Fibroblast of skin of abdomen (primary cell): ENCODE data around the gene MAZ. TPM values are rescaled to one million over a fixed set of nuclear protein-coding genes. Genes with fewer than 3 reads are reported as not detected.
"Not testable (repeated sequence)": the region's sequence is repeated elsewhere in the genome, so short reads cannot be mapped to it uniquely, and the experiment has no call there.

Experiments
- DNase-seq: peaks from one replicate; pipeline ENCODE4 v3.0.0-alpha.2; 2013
- polyA plus RNA-seq, 2 experiments: library from polyadenylated mRNA; unstranded; fragments of 120-200 nt; gene quantifications; one replicate each; pipeline ENCODE4 v1.2.1, GENCODE V29; 2013; ENCODE audit not compliant: insufficient read length in 2 of 2

The MAZ gene
- 378 TPM for polyA plus RNA-seq (2013, experiment 1 of 2; ENCODE audit: insufficient read length)
- polyA plus RNA-seq (2013, experiment 2 of 2; ENCODE audit: insufficient read length), result 382 TPM

DNA sequence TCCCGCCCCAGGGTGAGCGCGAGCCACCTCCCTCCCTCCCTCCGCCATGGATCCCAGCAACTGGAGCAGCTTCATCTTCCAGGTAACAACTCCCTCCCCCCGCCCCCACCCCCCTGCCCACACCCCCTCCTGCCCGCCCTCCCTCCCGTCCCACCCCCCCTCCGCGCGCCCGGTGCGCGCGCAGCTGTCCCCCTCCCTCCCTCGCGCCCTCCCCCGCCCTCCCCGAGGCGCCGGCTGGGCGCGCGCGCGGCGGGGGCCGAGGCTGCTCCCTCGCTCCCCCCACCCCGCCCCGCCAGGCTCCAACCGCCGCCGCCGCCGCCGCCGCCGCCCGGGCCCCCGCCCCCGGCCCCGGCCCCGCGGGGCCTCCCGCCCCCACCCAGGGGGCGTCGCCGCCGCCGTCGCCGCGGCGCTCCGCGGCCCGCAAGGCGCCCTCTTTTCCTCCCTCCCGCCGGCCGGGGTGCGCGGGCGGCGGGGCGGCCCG, at the start of gene MAZ:
Gene MAZ (plus strand): TSS at position 431 of the 481 bp plus-strand sequence. CDS start 173 bp downstream, outside the sequence.
- no peak for DNase-seq

GRCh38 chr16:29756654-29757053, 49.7 kb upstream of the MAZ start:
- no peak for DNase-seq

- not testable (repeated sequence) for DNase-seq
Measured at GRCh38 chr16:29757086-29757485, 49.2 kb upstream of the MAZ start.

- DNase-seq, result peak; percentile 42
Measured at GRCh38 chr16:29757950-29758466, 48.3 kb upstream of the MAZ start.

GRCh38 chr16:29760567-29761279, 45.6 kb upstream of the MAZ start:
- DNase-seq, result no peak

DNA sequence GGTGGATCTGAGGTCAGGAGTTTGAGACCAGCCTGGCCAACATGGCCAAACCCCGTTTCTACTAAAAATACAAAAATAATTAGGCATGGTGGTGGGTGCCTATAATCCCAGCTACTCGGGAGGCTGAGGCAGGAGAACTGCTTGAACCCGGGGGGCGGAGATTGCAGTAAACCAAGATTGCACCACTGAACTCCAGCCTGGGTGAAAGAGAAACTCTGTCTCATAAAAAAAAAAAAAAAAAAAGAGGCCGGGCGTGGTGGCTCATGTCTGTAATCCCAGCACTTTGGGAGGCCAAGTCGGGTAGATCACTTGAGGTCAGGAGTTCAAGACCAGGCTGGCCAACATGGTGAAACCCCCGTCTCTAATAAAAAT, 45.1 kb upstream of the MAZ start:
- not testable (repeated sequence) for DNase-seq

GRCh38 chr16:29761882-29762281, 44.4 kb upstream of the MAZ start:
- no peak for DNase-seq

DNA sequence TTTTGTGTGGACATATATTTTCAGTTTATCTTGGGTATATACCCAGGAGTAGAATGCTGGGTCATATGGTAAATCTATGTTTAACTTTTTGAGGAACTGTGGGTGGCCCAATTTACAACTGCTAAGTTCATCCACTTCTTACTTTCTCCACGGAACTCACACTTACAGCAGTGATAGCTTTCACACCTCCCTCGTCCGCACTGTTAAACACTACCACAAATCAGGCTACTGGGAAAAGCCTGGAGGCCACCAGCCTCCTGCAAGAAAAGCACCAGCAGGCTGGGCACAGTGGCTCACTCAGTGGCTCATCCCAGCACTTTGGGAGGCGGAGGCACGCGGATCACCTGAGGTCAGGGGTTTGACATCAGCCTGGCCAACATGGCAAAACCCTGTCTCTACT, 43.0 kb upstream of the MAZ start:
- no peak for DNase-seq

DNA sequence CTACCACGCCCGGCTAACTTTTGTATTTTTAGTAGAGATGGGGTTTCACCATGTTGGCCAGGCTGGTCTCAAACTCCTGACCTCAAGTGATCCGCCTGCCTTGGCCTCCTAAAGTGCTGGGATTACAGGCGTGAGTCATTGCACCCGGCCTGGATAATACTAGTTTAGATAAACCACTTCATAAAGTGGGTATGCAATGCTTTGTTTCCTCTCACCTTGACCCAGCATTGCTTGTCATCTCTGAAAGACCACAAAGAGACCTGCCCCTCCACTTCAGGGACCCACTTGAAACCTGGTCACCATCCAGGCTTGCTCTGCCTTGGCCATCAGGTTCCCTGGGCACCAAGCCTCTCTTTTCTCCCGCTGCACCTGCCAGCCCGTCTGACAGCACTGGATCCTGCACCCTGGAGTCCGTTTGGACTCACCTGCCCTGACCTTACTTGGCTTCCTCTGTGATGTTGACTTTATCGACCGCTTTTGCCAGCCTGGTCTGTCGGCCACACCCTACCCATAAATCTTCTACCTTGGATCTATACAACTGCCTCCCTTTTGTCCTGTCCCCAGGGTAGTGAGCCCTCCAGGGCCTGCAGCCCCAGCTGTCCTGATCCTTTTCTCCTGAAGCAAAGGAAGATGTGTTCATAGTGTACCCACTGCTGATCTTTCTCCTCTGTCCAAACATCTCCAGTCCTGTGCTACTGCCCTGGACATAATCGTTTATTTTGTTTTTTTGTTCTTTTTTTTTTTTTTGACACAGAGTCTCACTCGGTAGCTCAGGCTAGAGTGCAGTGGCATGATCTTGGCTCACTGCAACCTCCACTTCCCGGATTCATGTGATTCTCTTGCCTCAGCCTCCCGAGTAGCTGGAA, 40.9 kb upstream of the MAZ start:
- DNase-seq, result no peak

GRCh38 chr16:29766571-29766970, 39.8 kb upstream of the MAZ start:
- DNase-seq, result no peak

- DNase-seq, result no peak
Measured at GRCh38 chr16:29767062-29767461, 39.3 kb upstream of the MAZ start.

GRCh38 chr16:29769507-29769906, 36.8 kb upstream of the MAZ start:
- no peak for DNase-seq

- no peak for DNase-seq
Measured at GRCh38 chr16:29770250-29770929, 35.9 kb upstream of the MAZ start.

DNA sequence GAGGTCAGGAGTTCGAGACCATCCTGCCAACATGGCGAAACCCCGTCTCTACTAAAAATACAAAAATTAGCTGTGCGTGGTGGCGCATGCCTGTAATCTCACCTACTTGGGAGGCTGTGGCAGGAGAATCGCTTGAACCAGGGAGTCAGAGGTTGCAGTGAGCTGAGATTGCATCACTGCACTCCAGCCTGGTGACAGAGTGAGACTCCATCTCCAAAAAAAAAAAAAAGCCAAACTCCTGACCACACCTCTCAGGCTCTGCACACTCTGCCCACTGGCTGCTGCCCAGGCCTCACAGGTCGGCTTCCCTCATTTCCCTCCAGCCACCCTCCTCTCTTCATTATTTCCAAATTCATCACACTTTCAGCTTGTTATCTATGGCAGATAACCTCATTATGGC, 34.0 kb upstream of the MAZ start:
- DNase-seq, result not testable (repeated sequence)

- no peak for DNase-seq
Measured at GRCh38 chr16:29774730-29775129, 31.6 kb upstream of the MAZ start.

- peak; percentile 41 for DNase-seq
Measured at GRCh38 chr16:29775742-29776408, 30.5 kb upstream of the MAZ start.

GRCh38 chr16:29777576-29778350, 28.6 kb upstream of the MAZ start, which contains the start of gene ZG16:
ZG16 (plus strand) TSS chr16:29778256; CDS start chr16:29779267, 1,011 bp downstream.
- DNase-seq, result no peak

GRCh38 chr16:29779474-29779873, 26.9 kb upstream of the MAZ start:
- peak; percentile 5 for DNase-seq

- not testable (repeated sequence) for DNase-seq
Measured at GRCh38 chr16:29783094-29783953, 23.0 kb upstream of the MAZ start.

- DNase-seq, result no peak
Measured at GRCh38 chr16:29784157-29784556, 22.2 kb upstream of the MAZ start.
